ENCODE results near the gene MRPS14.

GRCh38 chr1:175043824-175044223, 20.6 kb upstream of the MRPS14 start:
- no peak for TF ChIP-seq NFE2L2 (IDR thresholded peaks at IDR 0.05; ENCODE audit: low read depth, low read length)
- TF ChIP-seq CTCF (conservative IDR thresholded peaks at IDR 0.05; ENCODE audit: low read depth, low read length) = no peak
- no peak for TF ChIP-seq USF2 (IDR thresholded peaks at IDR 0.05; ENCODE audit: low read depth, low read length)
- no peak for TF ChIP-seq ELK1 (IDR thresholded peaks at IDR 0.05; ENCODE audit: borderline replicate concordance, low read depth, low read length)

Measured in IMR-90 (cell line).